ENCODE data around the gene BATF.

The BATF gene

GRCh38 chr14:75521415-75522199 is 662 bp upstream of the BATF start:
- Histone ChIP-seq H3K4me2 (peak overlapping the region; percentile 89 to 100 (median 95)), H4K20me1 (peaks cover 0 to 26% (median 0%) of the 10 kb centered on the region in 11 experiments; a peak in 3 of 22 replicates), H3K36me3 (peaks cover 0 to 24% (median 12%) of the 10 kb centered on the region in 11 experiments; a peak in 14 of 22 replicates), H3K4me3 (peak overlapping the region; percentile 54 to 79 (median 66)), H3K9me3 (replicated peaks in 1 of 11) (no peaks in the 10 kb centered on the region), H3K9ac (peak overlapping the region; percentile 70 to 82 (median 78)), H3K4me1 (peaks cover 53 to 66% (median 57%) of the 10 kb centered on the region in 10 experiments), H3K27ac (peak overlapping the region; percentile 73 to 91 (median 80)), H3K27me3 (no peaks in the 10 kb centered on the region; a peak in 1 of 22 replicates)
- TF ChIP-seq Cebpa-rat (IDR thresholded peaks at IDR 0.05): no peak

DNA sequence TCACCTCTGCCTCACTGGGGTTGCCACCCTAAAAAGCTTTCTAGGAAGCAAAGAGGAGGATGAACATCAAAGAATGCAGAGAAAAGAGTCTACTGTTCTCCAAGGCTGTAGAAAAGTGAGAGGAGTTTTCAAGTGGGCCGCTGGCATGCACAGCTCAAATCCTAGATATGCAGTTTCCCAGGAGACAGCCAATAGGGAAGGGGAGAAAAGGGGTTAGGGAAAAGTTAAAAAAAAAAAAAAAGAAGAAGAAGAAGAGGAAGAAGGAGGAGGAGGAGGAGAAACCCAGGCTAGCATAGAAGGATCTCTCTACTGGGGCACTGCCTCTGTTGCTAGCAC is 682 bp downstream of the BATF start:
- peaks cover 0 to 40% (median 0%) of the 10 kb centered on the region in 11 experiments; a peak in 4 of 22 replicates for H4K20me1 ChIP-seq
- H3K27ac ChIP-seq: peak overlapping the region; percentile 73 to 91 (median 80); a peak in 21 of 22 replicates
- H3K9ac ChIP-seq: peak overlapping the region; percentile 70 to 82 (median 78)
- peak overlapping the region; percentile 89 to 100 (median 95) for H3K4me2 ChIP-seq
- no peaks in the 10 kb centered on the region for H3K9me3 ChIP-seq (replicated peaks in 1 of 11)
- H3K36me3 ChIP-seq: peaks cover 0 to 38% (median 26%) of the 10 kb centered on the region in 11 experiments; a peak in 14 of 22 replicates
- H3K27me3 ChIP-seq: no peaks in the 10 kb centered on the region
- H3K4me1 ChIP-seq: peaks cover 42 to 72% (median 46%) of the 10 kb centered on the region in 10 experiments
- H3K4me3 ChIP-seq: peak overlapping the region; percentile 54 to 79 (median 66)
- no peak for TF ChIP-seq Cebpa-rat (IDR thresholded peaks at IDR 0.05)

- peak overlapping the region; percentile 5 to 79 (median 66); a peak in 18 of 20 replicates for H3K4me3 ChIP-seq
- H3K4me2 ChIP-seq: peak overlapping the region; percentile 89 to 100 (median 95)
- peaks cover 0 to 46% (median 34%) of the 10 kb centered on the region in 11 experiments; a peak in 14 of 22 replicates for H3K36me3 ChIP-seq
- H3K27ac ChIP-seq: peak overlapping the region in 10 of 11 experiments; percentile 73 to 89 (median 78); a peak in 20 of 22 replicates
- H4K20me1 ChIP-seq: peaks cover 0 to 48% (median 0%) of the 10 kb centered on the region in 11 experiments; a peak in 4 of 22 replicates
- no peaks in the 10 kb centered on the region; a peak in 1 of 22 replicates for H3K9me3 ChIP-seq (replicated peaks in 1 of 11)
- peaks cover 42 to 76% (median 46%) of the 10 kb centered on the region in 10 experiments for H3K4me1 ChIP-seq
- no peak for TF ChIP-seq Cebpa-rat (IDR thresholded peaks at IDR 0.05)
- H3K27me3 ChIP-seq: no peaks in the 10 kb centered on the region
- H3K9ac ChIP-seq: peak overlapping the region; percentile 70 to 82 (median 78); a peak in 16 of 22 replicates
These were observed 1.5 kb downstream of the BATF start for GRCh38 chr14:75523771-75524171.

- no peak overlapping the region; a peak in 1 of 22 replicates for H3K27ac ChIP-seq
- H3K4me2 ChIP-seq: peak overlapping the region in 6 of 11 experiments; percentile 5 to 100 (median 94); a peak in 10 of 22 replicates
- H3K9me3 ChIP-seq (replicated peaks in 1 of 11): peaks cover 0 to 4% (median 0%) of the 10 kb centered on the region in 11 experiments; a peak in 1 of 22 replicates
- peaks cover 0 to 69% (median 0%) of the 10 kb centered on the region in 11 experiments; a peak in 4 of 22 replicates for H4K20me1 ChIP-seq
- peaks cover 0 to 68% (median 34%) of the 10 kb centered on the region in 11 experiments; a peak in 14 of 22 replicates for H3K36me3 ChIP-seq
- H3K4me3 ChIP-seq: peak overlapping the region in 3 of 10 experiments; percentile 6 to 72 (median 67); a peak in 3 of 20 replicates
- peak overlapping the region in 1 of 11 experiments; percentile 60; a peak in 1 of 22 replicates for H3K9ac ChIP-seq
- no peaks in the 10 kb centered on the region for H3K27me3 ChIP-seq
- no peak for TF ChIP-seq Cebpa-rat (IDR thresholded peaks at IDR 0.05)
- H3K4me1 ChIP-seq: peaks cover 39 to 65% (median 44%) of the 10 kb centered on the region in 10 experiments
These were observed 3.7 kb downstream of the BATF start for GRCh38 chr14:75525969-75526368.

- TF ChIP-seq Cebpa-rat (IDR thresholded peaks at IDR 0.05): no peak
- Histone ChIP-seq H3K36me3 (peaks cover 0 to 84% (median 34%) of the 10 kb centered on the region in 11 experiments; a peak in 14 of 22 replicates), H3K4me3 (no peak overlapping the region), H3K4me1 (peaks cover 23 to 68% (median 32%) of the 10 kb centered on the region in 10 experiments), H3K9me3 (replicated peaks in 1 of 11) (peaks cover 0 to 4% (median 0%) of the 10 kb centered on the region in 11 experiments; a peak in 1 of 22 replicates), H3K9ac (no peak overlapping the region), H4K20me1 (peaks cover 0 to 85% (median 0%) of the 10 kb centered on the region in 11 experiments; a peak in 6 of 22 replicates), H3K4me2 (peak overlapping the region in 2 of 11 experiments; percentile 8 to 41; a peak in 3 of 22 replicates), H3K27ac (no peak overlapping the region), H3K27me3 (no peaks in the 10 kb centered on the region)
These were observed 5.3 kb downstream of the BATF start for GRCh38 chr14:75527449-75528163.

GRCh38 chr14:75531256-75531655 is 9.0 kb downstream of the BATF start:
- peaks cover 0 to 4% (median 0%) of the 10 kb centered on the region in 11 experiments; a peak in 1 of 22 replicates for H3K9me3 ChIP-seq (replicated peaks in 1 of 11)
- H3K4me2 ChIP-seq: peak overlapping the region in 2 of 11 experiments; percentile 15 to 47; a peak in 3 of 22 replicates
- no peak overlapping the region for H3K27ac ChIP-seq
- no peak for TF ChIP-seq Cebpa-rat (IDR thresholded peaks at IDR 0.05)
- H3K4me3 ChIP-seq: no peak overlapping the region
- peaks cover 0 to 99% (median 1%) of the 10 kb centered on the region in 11 experiments; a peak in 7 of 22 replicates for H4K20me1 ChIP-seq
- peaks cover 0 to 48% (median 0%) of the 10 kb centered on the region in 10 experiments; a peak in 6 of 20 replicates for H3K4me1 ChIP-seq
- no peaks in the 10 kb centered on the region for H3K27me3 ChIP-seq
- H3K9ac ChIP-seq: no peak overlapping the region
- peaks cover 0 to 100% (median 19%) of the 10 kb centered on the region in 11 experiments; a peak in 14 of 22 replicates for H3K36me3 ChIP-seq

DNA sequence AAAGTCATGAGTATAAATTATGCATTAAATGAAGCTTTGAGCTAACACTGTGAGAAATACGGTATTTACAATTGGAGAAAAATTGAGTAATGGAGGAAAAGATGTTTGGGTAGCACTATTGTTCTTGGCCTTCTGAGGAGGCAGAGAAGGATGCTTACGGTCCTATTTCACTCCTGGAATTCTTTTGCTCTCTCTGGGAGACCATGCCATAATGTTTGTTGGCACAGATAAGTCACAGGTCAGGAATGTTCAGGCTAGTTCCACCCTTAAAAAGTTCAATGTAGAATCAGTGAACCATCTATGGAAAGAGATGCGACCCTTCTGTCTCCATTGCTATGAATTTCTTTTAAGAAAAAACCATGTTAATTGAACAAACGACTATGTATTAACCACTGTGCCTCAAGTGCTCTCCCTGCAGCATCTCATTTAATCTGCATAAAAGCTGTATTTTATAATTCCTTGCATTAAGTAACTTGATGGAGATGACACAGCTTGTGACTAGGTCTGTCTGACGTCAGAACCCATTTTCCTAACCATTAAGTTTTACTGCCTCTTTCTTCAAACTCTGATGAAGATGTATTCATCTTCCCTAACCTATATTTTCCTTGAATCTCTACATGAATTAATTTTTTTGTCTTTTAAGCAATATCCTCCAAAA is 9.5 kb downstream of the BATF start:
- Histone ChIP-seq H3K27me3 (no peaks in the 10 kb centered on the region), H4K20me1 (peaks cover 0 to 98% (median 3%) of the 10 kb centered on the region in 11 experiments; a peak in 7 of 22 replicates), H3K9me3 (replicated peaks in 1 of 11) (peaks cover 0 to 4% (median 0%) of the 10 kb centered on the region in 11 experiments; a peak in 1 of 22 replicates), H3K4me2 (peak overlapping the region in 2 of 11 experiments; percentile 15 to 47; a peak in 3 of 22 replicates), H3K36me3 (peaks cover 0 to 100% (median 14%) of the 10 kb centered on the region in 11 experiments; a peak in 14 of 22 replicates), H3K9ac (no peak overlapping the region), H3K4me3 (no peak overlapping the region), H3K27ac (no peak overlapping the region), H3K4me1 (peaks cover 0 to 42% (median 0%) of the 10 kb centered on the region in 10 experiments; a peak in 5 of 20 replicates)
- no peak for TF ChIP-seq Cebpa-rat (IDR thresholded peaks at IDR 0.05)

Measured in BLaER1 treated with 17β-estradiol and CSF1 and Interleukin-3, amounts not matched to agents 10 nM and 100 nM (cell line).